NT2/D1 (cell line): ENCODE data around the gene SRSF5.

Experiments
- DNase-seq: peaks from one replicate; pipeline ENCODE4 v3.0.0-alpha.2; 2011; ENCODE audit warnings: low read depth, low spot score
- H3K27me3 ChIP-seq: 2 replicates; pipeline ENCODE4 v1.6.0; 2011; ENCODE audit warnings: mild to moderate bottlenecking; ENCODE audit not compliant: insufficient read length, insufficient read depth
- H3K36me3 ChIP-seq: 2 replicates; pipeline ENCODE4 v1.6.1; 2011; ENCODE audit warnings: mild to moderate bottlenecking, low read length, mixed read lengths; ENCODE audit not compliant: insufficient read depth, insufficient read length
- H3K4me1 ChIP-seq: 2 replicates; pipeline ENCODE4 v1.5.1; 2011; ENCODE audit not compliant: insufficient read depth, insufficient read length
- H3K4me3 ChIP-seq: 2 replicates; pipeline ENCODE4 v1.5.1; 2011; ENCODE audit warnings: low read depth; ENCODE audit not compliant: insufficient read length
- H3K9ac ChIP-seq: 2 replicates; pipeline ENCODE4 v1.6.0; 2011; ENCODE audit warnings: low read depth; ENCODE audit not compliant: insufficient read length
- H3K9me3 ChIP-seq: 2 replicates; pipeline ENCODE4 v1.5.1; 2011; ENCODE audit warnings: mild to moderate bottlenecking, low read length; ENCODE audit not compliant: insufficient read depth
- SUZ12 ChIP-seq: IDR thresholded peaks from 2 replicates; pipeline ENCODE4 v1.6.1; 2011; ENCODE audit not compliant: insufficient read length, insufficient read depth; ENCODE audit errors: extremely low read depth
- YY1 ChIP-seq: IDR thresholded peaks from 2 replicates; pipeline ENCODE4 v1.6.1; 2011; ENCODE audit not compliant: insufficient read length, insufficient read depth
- ZNF274 ChIP-seq: IDR thresholded peaks from 2 replicates; pipeline ENCODE4 v1.6.1; 2011; ENCODE audit warnings: mild to moderate bottlenecking, low read depth, low read length

SRSF5 gene

GRCh38 chr14:69741055-69741454 lies 25.9 kb upstream of the SRSF5 start:
- Histone ChIP-seq H3K4me3 (no peak overlapping the region), H3K27me3 (no peaks in the 10 kb centered on the region), H3K9ac (no peak overlapping the region), H3K4me1 (no peaks in the 10 kb centered on the region), H3K36me3 (no peaks in the 10 kb centered on the region), H3K9me3 (peaks cover 27% of the 10 kb centered on the region)
- no peak for DNase-seq
- no peak for TF ChIP-seq ZNF274
- no peak for TF ChIP-seq SUZ12
- TF ChIP-seq YY1 = no peak

- 0 out of 2 replicates have a peak, but pooled peaks cover under 1% of the 10 kb centered on the region for H3K9me3 ChIP-seq
- DNase-seq = no peak
- no peak for TF ChIP-seq ZNF274
- TF ChIP-seq YY1 = no peak
- TF ChIP-seq SUZ12 = no peak
Measured at GRCh38 chr14:69749956-69750355, 17.0 kb upstream of the SRSF5 start.

GRCh38 chr14:69750495-69750894 lies 16.4 kb upstream of the SRSF5 start:
- Histone ChIP-seq H3K36me3 (no peaks in the 10 kb centered on the region), H3K4me3 (no peak overlapping the region), H3K9ac (no peak overlapping the region), H3K27me3 (no peaks in the 10 kb centered on the region), H3K9me3 (no peaks in the 10 kb centered on the region), H3K4me1 (no peaks in the 10 kb centered on the region)
- TF ChIP-seq ZNF274 (no peak), SUZ12 (no peak), YY1 (no peak)
- no peak for DNase-seq

More at GRCh38 chr14:69749956-69750355, 17.0 kb upstream of the SRSF5 start:
- Histone ChIP-seq H3K9ac (no peak overlapping the region), H3K4me3 (no peak overlapping the region), H3K36me3 (no peaks in the 10 kb centered on the region), H3K27me3 (no peaks in the 10 kb centered on the region), H3K4me1 (no peaks in the 10 kb centered on the region)

DNA sequence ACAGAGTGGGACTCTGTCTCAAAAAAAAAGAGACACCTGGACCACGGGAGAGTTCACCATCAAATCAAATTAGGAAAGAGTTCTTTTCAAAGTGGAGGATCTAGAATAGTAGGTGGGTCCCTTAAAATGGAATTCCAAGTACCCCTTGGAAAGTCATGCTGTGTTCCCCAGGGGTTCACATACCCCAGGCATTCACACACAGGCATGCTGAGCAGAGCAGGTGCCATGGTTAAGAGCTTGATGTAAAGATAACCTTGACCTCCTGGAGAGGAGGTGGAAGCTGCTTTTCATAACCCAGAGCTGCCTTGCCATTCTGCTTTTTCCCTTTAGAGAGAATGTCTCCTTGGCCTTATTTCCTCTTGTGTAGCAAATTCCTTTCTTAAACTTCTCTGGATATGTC lies 14.2 kb upstream of the SRSF5 start:
- H3K4me3 ChIP-seq = no peak overlapping the region
- no peak for DNase-seq
- no peaks in the 10 kb centered on the region for H3K9me3 ChIP-seq
- no peaks in the 10 kb centered on the region for H3K4me1 ChIP-seq
- no peaks in the 10 kb centered on the region for H3K36me3 ChIP-seq
- no peak overlapping the region for H3K9ac ChIP-seq
- no peaks in the 10 kb centered on the region for H3K27me3 ChIP-seq
- no peak for TF ChIP-seq YY1
- no peak for TF ChIP-seq ZNF274
- TF ChIP-seq SUZ12 = no peak

DNA sequence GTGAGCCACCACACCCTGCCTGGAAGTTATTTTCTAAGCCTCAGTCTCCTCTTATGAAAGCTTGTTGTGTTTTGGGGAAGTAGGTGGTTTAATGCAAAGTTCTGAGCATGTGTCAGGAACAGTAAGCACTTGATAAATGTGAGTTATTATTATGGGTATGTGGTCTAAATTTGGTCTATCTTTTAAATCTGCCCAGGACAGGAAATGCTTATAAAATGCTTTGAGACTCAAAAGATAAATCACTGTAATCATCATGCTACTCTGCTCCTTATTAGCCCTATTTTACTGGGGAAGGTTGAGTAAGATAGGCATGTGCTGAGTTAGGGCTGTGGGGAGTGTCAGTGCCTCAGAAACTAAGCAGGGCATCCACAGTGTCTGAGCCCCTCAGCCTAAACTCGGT lies 13.1 kb upstream of the SRSF5 start:
- H3K4me3 ChIP-seq = no peak overlapping the region
- H3K36me3 ChIP-seq = no peaks in the 10 kb centered on the region
- H3K4me1 ChIP-seq = no peaks in the 10 kb centered on the region
- DNase-seq = no peak
- no peaks in the 10 kb centered on the region for H3K9me3 ChIP-seq
- TF ChIP-seq ZNF274 (no peak), SUZ12 (no peak), YY1 (no peak)
- H3K9ac ChIP-seq = no peak overlapping the region
- no peaks in the 10 kb centered on the region for H3K27me3 ChIP-seq

GRCh38 chr14:69754487-69754886 lies 12.5 kb upstream of the SRSF5 start:
- Histone ChIP-seq H3K27me3 (no peaks in the 10 kb centered on the region), H3K36me3 (no peaks in the 10 kb centered on the region), H3K4me3 (no peak overlapping the region), H3K9me3 (no peaks in the 10 kb centered on the region), H3K9ac (no peak overlapping the region), H3K4me1 (no peaks in the 10 kb centered on the region)
- no peak for TF ChIP-seq ZNF274
- TF ChIP-seq SUZ12 = no peak
- no peak for TF ChIP-seq YY1
- DNase-seq = no peak

- Histone ChIP-seq H3K36me3 (no peaks in the 10 kb centered on the region), H3K4me3 (no peak overlapping the region), H3K4me1 (no peaks in the 10 kb centered on the region), H3K27me3 (no peaks in the 10 kb centered on the region), H3K9me3 (no peaks in the 10 kb centered on the region), H3K9ac (no peak overlapping the region)
- no peak for DNase-seq
- TF ChIP-seq ZNF274 (no peak), SUZ12 (no peak), YY1 (no peak)
Measured at GRCh38 chr14:69755296-69755695, 11.6 kb upstream of the SRSF5 start.
